ENCODE measurements around the gene C9orf78. TPM values are rescaled to one million over a fixed set of nuclear protein-coding genes. Genes with fewer than 3 reads are reported as not detected.

The C9orf78 gene
- total and polyA plus RNA-seq, 2 of the 8 experiments (the other 6 are each of a cell fraction or from before 2014, with no cell fraction given) = 17.4 to 40.6 TPM

DNA sequence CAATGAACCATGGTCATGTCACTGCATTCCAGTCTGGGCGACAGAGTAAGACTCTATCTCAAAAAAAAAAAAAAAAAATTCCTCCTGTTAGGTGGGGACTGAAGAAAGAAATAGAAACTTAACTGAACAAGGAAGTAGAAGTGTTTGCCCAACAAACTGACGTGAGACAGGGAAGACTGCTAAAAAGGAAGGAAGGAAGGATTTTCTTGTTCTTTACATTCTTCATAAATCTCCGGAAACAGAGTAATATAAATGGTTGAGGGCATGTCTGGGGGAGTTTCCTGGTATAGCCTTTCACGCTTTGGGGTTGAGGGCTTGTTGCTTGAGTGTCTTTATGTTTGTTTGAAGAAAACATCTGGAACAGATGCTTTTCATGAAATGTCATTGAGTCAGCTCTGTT is 29.0 kb downstream of the C9orf78 start (continued):
- TF ChIP-seq CHD2 (IDR thresholded peaks at IDR 0.05; ENCODE audit: low read length) = no peak
- no peak for TF ChIP-seq POU5F1 (IDR thresholded peaks at IDR 0.05; ENCODE audit: low read depth, low read length)
- no peak for TF ChIP-seq TAF7 (optimal IDR thresholded peaks at IDR 0.05; ENCODE audit: borderline replicate concordance, low read depth, low read length)
- no peak for TF ChIP-seq KDM1A (IDR thresholded peaks at IDR 0.05; ENCODE audit: borderline replicate concordance, low read length)
- TF ChIP-seq SUZ12 (IDR thresholded peaks at IDR 0.05; ENCODE audit: low read length) = no peak
- TF ChIP-seq CEBPB (IDR thresholded peaks at IDR 0.05; ENCODE audit: low read depth, low read length) = no peak
- no peak for TF ChIP-seq SIN3A (conservative IDR thresholded peaks at IDR 0.05 in 1 of 2, IDR thresholded peaks at IDR 0.05 in 1 of 2; ENCODE audit: low read depth in 1 of 2, low read length in 2 of 2)
- no peak for TF ChIP-seq YY1 (IDR thresholded peaks at IDR 0.05; ENCODE audit: low read depth, low read length)
